ENCODE data around the gene GEN1. TPM values are rescaled to one million over a fixed set of nuclear protein-coding genes. Genes with fewer than 3 reads are reported as not detected.

Gene GEN1
- total RNA-seq, 1 donor from 2014 or later = 43.5 TPM

DNA sequence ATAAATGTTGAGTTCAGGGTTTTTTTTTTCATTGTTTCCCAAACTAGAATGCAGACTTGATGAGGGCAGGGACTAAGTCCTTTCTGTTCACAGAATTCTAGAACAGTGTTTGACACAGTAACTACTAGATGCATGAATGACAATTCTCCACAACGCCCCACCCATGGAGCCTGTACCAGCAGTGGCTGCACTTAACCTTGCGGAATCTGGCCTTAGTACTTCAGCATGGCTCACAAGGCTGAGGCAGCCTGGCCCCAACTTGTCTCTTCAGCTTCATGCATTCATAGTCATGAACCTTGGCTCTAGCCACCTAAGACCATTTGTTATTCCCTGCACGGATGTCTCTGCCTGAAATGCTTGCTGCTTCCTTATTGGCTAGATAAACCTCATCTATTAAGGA is 32.8 kb downstream of the GEN1 start:
- Mint-ChIP-seq H3K36me3 (peaks cover 13% of the 10 kb centered on the region), H3K27ac (no peak overlapping the region), H3K4me1 (peaks cover 3% of the 10 kb centered on the region), H3K9me3 (no peaks in the 10 kb centered on the region), H3K27me3 (ENCODE audit: insufficient read depth, low read depth) (no peaks in the 10 kb centered on the region), H3K4me3 (no peak overlapping the region)
- no peak for TF ChIP-seq EZH2 (IDR thresholded peaks at IDR 0.05)
- TF ChIP-seq, protein P1, sequence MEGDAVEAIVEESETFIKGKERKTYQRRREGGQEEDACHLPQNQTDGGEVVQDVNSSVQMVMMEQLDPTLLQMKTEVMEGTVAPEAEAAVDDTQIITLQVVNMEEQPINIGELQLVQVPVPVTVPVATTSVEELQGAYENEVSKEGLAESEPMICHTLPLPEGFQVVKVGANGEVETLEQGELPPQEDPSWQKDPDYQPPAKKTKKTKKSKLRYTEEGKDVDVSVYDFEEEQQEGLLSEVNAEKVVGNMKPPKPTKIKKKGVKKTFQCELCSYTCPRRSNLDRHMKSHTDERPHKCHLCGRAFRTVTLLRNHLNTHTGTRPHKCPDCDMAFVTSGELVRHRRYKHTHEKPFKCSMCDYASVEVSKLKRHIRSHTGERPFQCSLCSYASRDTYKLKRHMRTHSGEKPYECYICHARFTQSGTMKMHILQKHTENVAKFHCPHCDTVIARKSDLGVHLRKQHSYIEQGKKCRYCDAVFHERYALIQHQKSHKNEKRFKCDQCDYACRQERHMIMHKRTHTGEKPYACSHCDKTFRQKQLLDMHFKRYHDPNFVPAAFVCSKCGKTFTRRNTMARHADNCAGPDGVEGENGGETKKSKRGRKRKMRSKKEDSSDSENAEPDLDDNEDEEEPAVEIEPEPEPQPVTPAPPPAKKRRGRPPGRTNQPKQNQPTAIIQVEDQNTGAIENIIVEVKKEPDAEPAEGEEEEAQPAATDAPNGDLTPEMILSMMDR (IDR thresholded peaks at IDR 0.05) = no peak
- no peak for TF ChIP-seq EZH2phosphoT487 (IDR thresholded peaks at IDR 0.05)
- no peak overlapping the region for H3K9ac ChIP-seq
- no peaks in the 10 kb centered on the region for H3K79me2 ChIP-seq (ENCODE audit: low read depth)
- no peak overlapping the region for H2AFZ ChIP-seq (replicated peaks)
- H3K9me3 ChIP-seq (ENCODE audit: low read depth) = no peaks in the 10 kb centered on the region
- no peak overlapping the region for H3K4me3 ChIP-seq
- peaks cover 12% of the 10 kb centered on the region for H3F3A ChIP-seq (ENCODE audit: low read depth)
- H3K27me3 ChIP-seq = no peaks in the 10 kb centered on the region
- H3K36me3 ChIP-seq = peaks cover 4% of the 10 kb centered on the region
- no peak for DNase-seq (ENCODE audit: low spot score)
- H3K4me1 ChIP-seq = no peaks in the 10 kb centered on the region
- no peaks in the 10 kb centered on the region for H4K20me1 ChIP-seq (ENCODE audit: low read depth)
- H3K4me2 ChIP-seq = no peak overlapping the region
- no peak overlapping the region for H3K27ac ChIP-seq

GRCh38 chr2:17788773-17789172 is 34.8 kb downstream of the GEN1 start:
- no peak for DNase-seq (ENCODE audit: low spot score)
- peaks cover 10% of the 10 kb centered on the region for H3K4me1 Mint-ChIP-seq
- no peak for TF ChIP-seq EZH2phosphoT487 (IDR thresholded peaks at IDR 0.05)
- TF ChIP-seq, protein P1 (IDR thresholded peaks at IDR 0.05) = no peak
- no peak for TF ChIP-seq EZH2 (IDR thresholded peaks at IDR 0.05)
- Histone ChIP-seq H3K9ac (no peak overlapping the region), H3K36me3 (no peaks in the 10 kb centered on the region), H3F3A (ENCODE audit: low read depth) (peaks cover 9% of the 10 kb centered on the region), H3K4me2 (no peak overlapping the region), H2AFZ (replicated peaks) (no peak overlapping the region), H3K79me2 (ENCODE audit: low read depth) (no peaks in the 10 kb centered on the region), H3K4me3 (no peak overlapping the region), H4K20me1 (ENCODE audit: low read depth) (no peaks in the 10 kb centered on the region), H3K9me3 (ENCODE audit: low read depth) (no peaks in the 10 kb centered on the region), H3K4me1 (no peaks in the 10 kb centered on the region), H3K27ac (no peak overlapping the region), H3K27me3 (no peaks in the 10 kb centered on the region)
- H3K4me3 Mint-ChIP-seq = no peak overlapping the region
- no peaks in the 10 kb centered on the region for H3K27me3 Mint-ChIP-seq (ENCODE audit: insufficient read depth, low read depth)
- H3K36me3 Mint-ChIP-seq = peaks cover 5% of the 10 kb centered on the region
- no peak overlapping the region for H3K27ac Mint-ChIP-seq
- no peaks in the 10 kb centered on the region for H3K9me3 Mint-ChIP-seq

GRCh38 chr2:17790536-17790935 is 36.6 kb downstream of the GEN1 start:
- no peak overlapping the region for H3K4me2 ChIP-seq
- no peaks in the 10 kb centered on the region for H3F3A ChIP-seq (ENCODE audit: low read depth)
- no peaks in the 10 kb centered on the region for H3K27me3 ChIP-seq
- no peak overlapping the region for H3K9ac ChIP-seq
- TF ChIP-seq EZH2phosphoT487 (IDR thresholded peaks at IDR 0.05) (no peak), EZH2 (IDR thresholded peaks at IDR 0.05) (no peak)
- TF ChIP-seq, protein P1 (IDR thresholded peaks at IDR 0.05) = no peak
- no peaks in the 10 kb centered on the region for H4K20me1 ChIP-seq (ENCODE audit: low read depth)
- no peak overlapping the region for H3K27ac ChIP-seq
- no peaks in the 10 kb centered on the region for H3K9me3 Mint-ChIP-seq
- H3K79me2 ChIP-seq (ENCODE audit: low read depth) = no peaks in the 10 kb centered on the region
- no peak overlapping the region for H2AFZ ChIP-seq (replicated peaks)
- peaks cover 17% of the 10 kb centered on the region for H3K4me1 Mint-ChIP-seq
- no peak overlapping the region for H3K4me3 Mint-ChIP-seq
- no peaks in the 10 kb centered on the region for H3K36me3 Mint-ChIP-seq
- no peak overlapping the region for H3K27ac Mint-ChIP-seq
- peaks cover 2% of the 10 kb centered on the region for H3K27me3 Mint-ChIP-seq (ENCODE audit: insufficient read depth, low read depth)
- DNase-seq (ENCODE audit: low spot score) = no peak
- H3K9me3 ChIP-seq (ENCODE audit: low read depth) = no peaks in the 10 kb centered on the region
- H3K4me3 ChIP-seq = no peak overlapping the region
- no peaks in the 10 kb centered on the region for H3K4me1 ChIP-seq
- no peaks in the 10 kb centered on the region for H3K36me3 ChIP-seq
